Measurements from ENCODE around the gene MPL. TPM values are rescaled to one million over a fixed set of nuclear protein-coding genes. Genes with fewer than 3 reads are reported as not detected.
"Not testable (repeated sequence)": the region's sequence is repeated elsewhere in the genome, so short reads cannot be mapped to it uniquely, and the experiment has no call there.

The MPL gene
- total RNA-seq, 1 donor from 2014 or later = not detected

DNA sequence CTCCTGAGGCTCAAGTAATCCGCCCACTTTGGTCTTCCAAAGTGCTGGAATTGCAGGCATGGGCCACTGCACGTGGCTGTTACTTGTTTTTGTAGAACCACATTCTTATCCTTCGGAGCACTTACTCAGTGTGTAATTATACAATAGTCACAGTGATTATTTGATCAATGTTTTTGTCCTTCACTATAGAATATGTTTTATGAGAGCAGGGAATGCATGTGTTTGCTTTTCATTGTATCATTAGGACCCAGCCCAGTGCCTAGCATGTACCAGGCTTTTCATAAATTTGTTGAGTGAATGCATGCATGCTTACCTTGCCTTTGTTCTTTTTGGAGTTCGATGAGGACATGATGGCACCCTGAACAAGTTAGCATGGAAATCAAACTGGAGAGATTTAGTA lies 57.9 kb downstream of the MPL start:
- H3K4me3 ChIP-seq (ENCODE audit: insufficient read depth, low read depth, low read length) = no peak overlapping the region
- peaks cover 7% of the 10 kb centered on the region for H3K36me3 ChIP-seq (ENCODE audit: insufficient read depth, low read length)
- peaks cover 4% of the 10 kb centered on the region for H3K4me1 ChIP-seq (ENCODE audit: insufficient read depth, low read length)
- H2AFZ ChIP-seq (ENCODE audit: low read depth, low read length) = no peak overlapping the region
- H3K27me3 ChIP-seq (ENCODE audit: insufficient read depth, low read length) = no peaks in the 10 kb centered on the region
- TF ChIP-seq, protein P1, sequence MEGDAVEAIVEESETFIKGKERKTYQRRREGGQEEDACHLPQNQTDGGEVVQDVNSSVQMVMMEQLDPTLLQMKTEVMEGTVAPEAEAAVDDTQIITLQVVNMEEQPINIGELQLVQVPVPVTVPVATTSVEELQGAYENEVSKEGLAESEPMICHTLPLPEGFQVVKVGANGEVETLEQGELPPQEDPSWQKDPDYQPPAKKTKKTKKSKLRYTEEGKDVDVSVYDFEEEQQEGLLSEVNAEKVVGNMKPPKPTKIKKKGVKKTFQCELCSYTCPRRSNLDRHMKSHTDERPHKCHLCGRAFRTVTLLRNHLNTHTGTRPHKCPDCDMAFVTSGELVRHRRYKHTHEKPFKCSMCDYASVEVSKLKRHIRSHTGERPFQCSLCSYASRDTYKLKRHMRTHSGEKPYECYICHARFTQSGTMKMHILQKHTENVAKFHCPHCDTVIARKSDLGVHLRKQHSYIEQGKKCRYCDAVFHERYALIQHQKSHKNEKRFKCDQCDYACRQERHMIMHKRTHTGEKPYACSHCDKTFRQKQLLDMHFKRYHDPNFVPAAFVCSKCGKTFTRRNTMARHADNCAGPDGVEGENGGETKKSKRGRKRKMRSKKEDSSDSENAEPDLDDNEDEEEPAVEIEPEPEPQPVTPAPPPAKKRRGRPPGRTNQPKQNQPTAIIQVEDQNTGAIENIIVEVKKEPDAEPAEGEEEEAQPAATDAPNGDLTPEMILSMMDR (IDR thresholded peaks at IDR 0.05; ENCODE audit: insufficient read depth, low read depth, low read length) = no peak
- no peak for TF ChIP-seq EZH2 (IDR thresholded peaks at IDR 0.05; ENCODE audit: insufficient read depth, low read length)
- H3K4me3 Mint-ChIP-seq (ENCODE audit: unreplicated experiment) = no peak overlapping the region
- no peak overlapping the region for H3K27ac Mint-ChIP-seq (ENCODE audit: unreplicated experiment)
- no peaks in the 10 kb centered on the region for H3K9me3 Mint-ChIP-seq (ENCODE audit: unreplicated experiment)
- FAIRE-seq (no peak), DNase-seq (ENCODE audit: low read depth) (no peak)
- H3K4me1 Mint-ChIP-seq (ENCODE audit: low read depth, unreplicated experiment) = no peaks in the 10 kb centered on the region
- H3K4me2 ChIP-seq (ENCODE audit: low read length) = no peak overlapping the region
- H3K79me2 ChIP-seq (ENCODE audit: insufficient read depth, low read length) = peaks cover 58% of the 10 kb centered on the region
- no peak overlapping the region for H3K27ac ChIP-seq (ENCODE audit: low read depth, low read length)
- no peak overlapping the region for H3K9ac ChIP-seq (ENCODE audit: low read length)
- H3K27me3 Mint-ChIP-seq (ENCODE audit: low read depth, unreplicated experiment) = no peaks in the 10 kb centered on the region
- peaks cover 29% of the 10 kb centered on the region for H4K20me1 ChIP-seq (ENCODE audit: insufficient read depth, low read length)
- H3K36me3 Mint-ChIP-seq (ENCODE audit: low read depth, unreplicated experiment) = peaks cover 9% of the 10 kb centered on the region
- H3K9me3 ChIP-seq (ENCODE audit: insufficient read depth, low read depth, low read length) = no peaks in the 10 kb centered on the region

DNA sequence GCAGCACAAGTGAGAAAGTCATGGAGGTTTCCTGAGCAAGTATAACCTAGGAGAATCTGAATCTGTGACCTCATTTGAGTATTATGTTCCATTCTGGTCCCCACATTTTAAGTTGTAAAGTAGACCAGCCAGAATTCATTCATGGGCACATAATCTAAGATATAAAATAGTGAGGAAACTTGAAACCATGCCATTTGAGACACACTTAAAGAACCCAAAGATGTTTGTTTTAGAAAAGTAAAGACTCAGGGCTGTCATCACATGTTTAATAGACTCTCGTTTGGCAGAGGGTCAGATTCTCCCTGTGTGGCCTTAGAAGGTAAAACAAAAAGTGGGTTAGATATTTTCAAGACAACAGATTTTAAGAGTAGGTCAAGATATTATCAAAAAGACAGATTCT lies 58.4 kb downstream of the MPL start:
- H3K4me3 Mint-ChIP-seq (ENCODE audit: unreplicated experiment) = no peak overlapping the region
- Histone ChIP-seq H3K27me3 (ENCODE audit: insufficient read depth, low read length) (no peaks in the 10 kb centered on the region), H3K36me3 (ENCODE audit: insufficient read depth, low read length) (peaks cover 7% of the 10 kb centered on the region), H4K20me1 (ENCODE audit: insufficient read depth, low read length) (peaks cover 29% of the 10 kb centered on the region), H3K9me3 (ENCODE audit: insufficient read depth, low read depth, low read length) (no peaks in the 10 kb centered on the region), H2AFZ (ENCODE audit: low read depth, low read length) (no peak overlapping the region), H3K4me2 (ENCODE audit: low read length) (no peak overlapping the region), H3K4me1 (ENCODE audit: insufficient read depth, low read length) (no peaks in the 10 kb centered on the region), H3K4me3 (ENCODE audit: insufficient read depth, low read depth, low read length) (no peak overlapping the region), H3K9ac (ENCODE audit: low read length) (no peak overlapping the region), H3K79me2 (ENCODE audit: insufficient read depth, low read length) (peaks cover 55% of the 10 kb centered on the region), H3K27ac (ENCODE audit: low read depth, low read length) (no peak overlapping the region)
- peaks cover 9% of the 10 kb centered on the region for H3K36me3 Mint-ChIP-seq (ENCODE audit: low read depth, unreplicated experiment)
- H3K4me1 Mint-ChIP-seq (ENCODE audit: low read depth, unreplicated experiment) = no peaks in the 10 kb centered on the region
- TF ChIP-seq, protein P1 (IDR thresholded peaks at IDR 0.05; ENCODE audit: insufficient read depth, low read depth, low read length) = no peak
- no peak for TF ChIP-seq EZH2 (IDR thresholded peaks at IDR 0.05; ENCODE audit: insufficient read depth, low read length)
- H3K27me3 Mint-ChIP-seq (ENCODE audit: low read depth, unreplicated experiment) = no peaks in the 10 kb centered on the region
- H3K27ac Mint-ChIP-seq (ENCODE audit: unreplicated experiment) = no peak overlapping the region
- no peaks in the 10 kb centered on the region for H3K9me3 Mint-ChIP-seq (ENCODE audit: unreplicated experiment)
- no peak for DNase-seq (ENCODE audit: low read depth)
- no peak for FAIRE-seq

DNA sequence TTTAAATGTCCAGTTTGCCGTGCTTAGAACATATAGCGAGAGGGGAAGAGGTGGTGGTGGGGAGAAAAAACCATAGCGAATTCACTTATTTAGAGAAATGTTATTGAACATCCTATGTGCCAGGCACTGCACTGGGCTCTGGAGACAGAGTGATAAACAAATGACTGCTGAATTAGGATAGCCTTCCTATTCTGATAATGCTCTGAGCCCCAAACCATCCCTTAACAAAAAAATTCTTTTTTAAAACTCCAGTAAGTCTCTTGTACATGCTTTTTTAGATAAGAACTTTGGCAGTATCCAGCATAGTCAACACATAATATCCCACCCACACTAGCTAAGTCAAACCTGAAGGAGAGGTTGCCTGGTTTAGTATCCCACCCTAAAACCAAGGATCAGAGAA lies 60.6 kb downstream of the MPL start:
- peaks cover 7% of the 10 kb centered on the region for H3K36me3 ChIP-seq (ENCODE audit: insufficient read depth, low read length)
- H3K4me3 ChIP-seq (ENCODE audit: insufficient read depth, low read depth, low read length) = no peak overlapping the region
- Mint-ChIP-seq H3K27ac (ENCODE audit: unreplicated experiment) (no peak overlapping the region), H3K4me3 (ENCODE audit: unreplicated experiment) (no peak overlapping the region), H3K4me1 (ENCODE audit: low read depth, unreplicated experiment) (peaks cover 2% of the 10 kb centered on the region), H3K36me3 (ENCODE audit: low read depth, unreplicated experiment) (peaks cover 17% of the 10 kb centered on the region), H3K27me3 (ENCODE audit: low read depth, unreplicated experiment) (no peaks in the 10 kb centered on the region), H3K9me3 (ENCODE audit: unreplicated experiment) (no peaks in the 10 kb centered on the region)
- DNase-seq (ENCODE audit: low read depth) (no peak), FAIRE-seq (no peak)
- TF ChIP-seq, protein P1 (IDR thresholded peaks at IDR 0.05; ENCODE audit: insufficient read depth, low read depth, low read length) = no peak
- TF ChIP-seq EZH2 (IDR thresholded peaks at IDR 0.05; ENCODE audit: insufficient read depth, low read length) = no peak
- no peak overlapping the region for H3K27ac ChIP-seq (ENCODE audit: low read depth, low read length)
- no peak overlapping the region for H2AFZ ChIP-seq (ENCODE audit: low read depth, low read length)
- peaks cover 39% of the 10 kb centered on the region for H4K20me1 ChIP-seq (ENCODE audit: insufficient read depth, low read length)
- no peaks in the 10 kb centered on the region for H3K4me1 ChIP-seq (ENCODE audit: insufficient read depth, low read length)
- H3K79me2 ChIP-seq (ENCODE audit: insufficient read depth, low read length) = peaks cover 49% of the 10 kb centered on the region
- no peaks in the 10 kb centered on the region for H3K27me3 ChIP-seq (ENCODE audit: insufficient read depth, low read length)
- no peak overlapping the region for H3K9ac ChIP-seq (ENCODE audit: low read length)
- H3K4me2 ChIP-seq (ENCODE audit: low read length) = no peak overlapping the region
- no peaks in the 10 kb centered on the region for H3K9me3 ChIP-seq (ENCODE audit: insufficient read depth, low read depth, low read length)

DNA sequence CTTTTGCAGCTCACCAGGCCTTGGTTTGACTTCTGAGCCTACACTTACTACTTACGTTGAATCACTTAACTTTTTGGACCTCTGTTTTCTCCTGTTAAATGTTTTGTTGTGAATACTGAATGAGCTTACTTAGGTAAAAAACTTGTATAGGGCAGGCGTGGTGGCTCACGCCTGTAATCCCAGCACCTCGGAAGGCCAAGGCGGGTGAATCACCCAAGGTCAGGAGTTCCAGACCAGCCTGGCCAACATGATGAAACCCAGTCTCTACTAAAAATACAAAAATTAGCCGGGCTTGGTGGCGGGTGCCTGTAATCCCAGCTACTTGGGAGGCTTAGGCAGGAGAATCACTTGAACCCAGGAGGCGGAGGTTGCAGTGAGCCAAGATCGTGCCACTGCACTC lies 62.8 kb downstream of the MPL start:
- not testable (repeated sequence) for H3K9me3 Mint-ChIP-seq (ENCODE audit: unreplicated experiment); H3K27ac Mint-ChIP-seq (ENCODE audit: unreplicated experiment); H3K27me3 Mint-ChIP-seq (ENCODE audit: low read depth, unreplicated experiment); H3K27ac ChIP-seq (ENCODE audit: low read depth, low read length); H3K4me3 ChIP-seq (ENCODE audit: insufficient read depth, low read depth, low read length); DNase-seq (ENCODE audit: low read depth); H3K4me3 Mint-ChIP-seq (ENCODE audit: unreplicated experiment); FAIRE-seq; H3K4me1 ChIP-seq (ENCODE audit: insufficient read depth, low read length); H3K9ac ChIP-seq (ENCODE audit: low read length); H3K27me3 ChIP-seq (ENCODE audit: insufficient read depth, low read length); H3K4me1 Mint-ChIP-seq (ENCODE audit: low read depth, unreplicated experiment); H2AFZ ChIP-seq (ENCODE audit: low read depth, low read length); H3K9me3 ChIP-seq (ENCODE audit: insufficient read depth, low read depth, low read length); H3K4me2 ChIP-seq (ENCODE audit: low read length)
- peaks cover 16% of the 10 kb centered on the region for H3K36me3 ChIP-seq (ENCODE audit: insufficient read depth, low read length)
- peaks cover 29% of the 10 kb centered on the region for H3K36me3 Mint-ChIP-seq (ENCODE audit: low read depth, unreplicated experiment)
- peaks cover 26% of the 10 kb centered on the region for H4K20me1 ChIP-seq (ENCODE audit: insufficient read depth, low read length)
- H3K79me2 ChIP-seq (ENCODE audit: insufficient read depth, low read length) = peaks cover 28% of the 10 kb centered on the region

All from astrocyte (in vitro differentiated cells and primary cell).